Activated CD8-positive, alpha-beta memory T cell treated with anti-CD3 and anti-CD28 coated beads for 36 hours (primary cell): ENCODE results near the gene CFAP91. TPM values are rescaled to one million over a fixed set of nuclear protein-coding genes. Genes with fewer than 3 reads are reported as not detected.

Experiments used
- CTCF ChIA-PET: fragments of 350-600 bp; sonication (Branson Sonifier 250); formaldehyde crosslinking; loops from one replicate; lab custom pipeline; 2021; ENCODE audit warnings: antibody characterized with exemption; lab: Charles Lee
- POLR2A ChIA-PET: fragments of 350-600 bp; sonication (Branson Sonifier 250); formaldehyde crosslinking; loops from one replicate; lab custom pipeline; 2021; ENCODE audit warnings: antibody characterized with exemption; lab: Charles Lee
- total RNA-seq, 2 experiments: library from RNA; stranded (reverse); gene quantifications; one replicate each; pipeline ENCODE4 v1.2.3, GENCODE V29; 2021

Gene CFAP91
- under 1 TPM; 0.32 to 0.82 TPM for total RNA-seq

DNA sequence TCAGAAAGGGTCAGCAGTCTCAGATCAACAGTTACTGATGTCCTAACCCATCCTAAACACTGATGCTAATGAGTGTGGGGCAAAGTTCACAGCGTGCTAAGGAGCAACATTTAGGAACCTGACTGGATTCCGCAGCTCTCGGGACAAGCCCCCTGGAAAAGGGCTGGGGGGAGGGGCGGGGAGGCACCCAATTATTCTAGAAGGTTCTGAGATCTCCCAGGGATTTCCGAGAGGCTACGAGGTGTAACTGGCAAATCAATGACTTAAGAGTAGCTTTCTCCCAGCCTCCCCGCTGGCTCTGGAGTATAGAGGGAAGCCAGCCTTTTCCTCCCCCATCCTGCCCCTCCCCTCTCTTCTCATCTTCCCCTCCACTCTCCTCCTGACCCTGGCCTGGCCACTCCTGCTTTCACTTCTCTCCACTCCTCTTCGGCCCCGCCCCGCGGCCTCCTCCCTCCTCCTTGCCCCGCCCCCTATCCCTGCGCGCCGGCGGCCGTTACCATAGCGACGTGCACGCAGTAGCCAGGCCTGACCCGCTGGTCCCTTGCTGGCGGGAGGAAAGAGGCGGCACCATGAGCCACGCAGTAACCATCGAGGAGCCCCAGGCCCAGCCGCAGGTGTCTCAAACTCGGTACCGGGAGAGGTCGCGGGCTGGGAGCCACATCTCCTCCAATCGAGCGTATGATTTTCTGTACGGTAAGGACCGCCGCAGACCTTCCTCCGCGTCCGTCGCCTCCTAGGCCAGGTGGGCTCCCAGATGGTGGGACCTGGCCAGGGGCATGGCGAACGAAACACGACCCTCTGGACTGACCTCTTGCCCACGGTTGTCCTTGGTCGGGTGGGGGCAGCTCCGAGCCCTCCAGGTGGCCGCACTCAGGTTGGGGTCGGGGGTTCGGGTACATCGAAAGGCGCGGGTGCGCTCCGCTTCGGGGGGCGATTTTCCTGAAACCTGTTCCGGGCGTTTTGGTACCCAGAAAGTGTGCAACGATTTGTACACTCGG lies at the start of gene CFAP91:
CFAP91 (plus strand) TSS at position 493 of the 998 bp plus-strand sequence; CDS start at position 570, 77 bp downstream.
- ChIA-PET CTCF (no interaction called here), POLR2A (no interaction called here)

DNA sequence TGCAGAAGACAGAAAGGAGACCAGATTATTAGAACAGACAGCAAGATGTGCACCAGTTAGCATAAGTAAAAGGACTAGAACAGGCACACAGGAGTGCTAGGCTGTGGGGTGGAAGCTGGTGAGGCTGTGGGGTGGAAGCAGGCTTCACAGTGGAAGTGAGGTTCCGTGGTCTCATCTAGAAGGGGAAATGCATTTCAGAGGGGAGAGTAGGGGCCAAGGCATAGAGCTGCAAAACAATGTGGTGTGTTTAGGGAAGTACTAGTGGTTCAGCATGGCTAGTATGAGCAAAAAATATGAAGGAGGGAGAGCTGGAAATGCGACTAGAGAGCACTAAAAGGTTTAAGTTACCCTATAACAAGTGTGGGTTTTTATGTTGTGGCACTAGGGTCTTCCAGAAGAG lies 48.9 kb upstream of the CFAP91 start:
- ChIA-PET POLR2A (no interaction called here), CTCF (no interaction called here)

DNA sequence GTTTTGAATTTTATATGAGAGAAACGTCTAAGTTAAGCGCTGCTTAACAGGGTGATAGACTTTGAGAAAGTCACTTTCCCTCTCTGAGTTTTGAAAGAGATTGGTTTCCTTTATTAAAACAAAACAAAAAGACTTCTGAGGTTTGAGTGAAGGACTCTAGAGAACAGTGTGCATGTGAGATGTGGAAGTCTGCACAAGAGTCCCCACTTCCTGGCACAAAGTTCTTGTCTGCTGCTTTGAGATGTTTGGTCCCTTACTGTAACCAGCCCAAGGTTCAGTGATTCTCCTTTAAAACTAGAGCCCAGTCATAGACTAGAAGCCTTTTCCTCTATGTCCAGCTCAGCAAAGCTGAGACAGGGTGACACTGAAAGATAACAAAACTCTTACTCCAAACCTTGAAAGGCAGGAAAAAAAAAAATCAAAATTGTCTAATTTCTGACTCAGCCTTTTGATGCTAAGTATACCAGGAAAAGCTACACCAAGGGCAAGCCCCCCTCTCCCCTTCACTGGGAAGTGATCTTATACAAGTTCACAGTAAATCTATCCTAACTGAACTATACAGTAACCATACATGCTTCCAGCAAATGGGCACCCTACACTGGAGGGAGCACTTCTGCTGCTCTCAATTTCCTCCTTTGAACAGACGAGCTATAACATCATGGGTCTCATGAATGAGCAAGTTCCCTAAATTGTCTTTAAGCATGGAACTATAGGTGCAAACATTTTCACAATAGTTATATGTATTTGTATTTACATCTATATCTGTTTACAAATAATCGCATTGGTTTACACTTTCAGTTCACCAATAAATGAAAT lies 44.7 kb upstream of the CFAP91 start:
- POLR2A ChIA-PET, result no interaction called here
- CTCF ChIA-PET, result interaction anchor here (0.6 kb wide), 1 partner anchor 17 kb away, joined by 3 read pairs; no protein-coding TSS in a partner anchor

DNA sequence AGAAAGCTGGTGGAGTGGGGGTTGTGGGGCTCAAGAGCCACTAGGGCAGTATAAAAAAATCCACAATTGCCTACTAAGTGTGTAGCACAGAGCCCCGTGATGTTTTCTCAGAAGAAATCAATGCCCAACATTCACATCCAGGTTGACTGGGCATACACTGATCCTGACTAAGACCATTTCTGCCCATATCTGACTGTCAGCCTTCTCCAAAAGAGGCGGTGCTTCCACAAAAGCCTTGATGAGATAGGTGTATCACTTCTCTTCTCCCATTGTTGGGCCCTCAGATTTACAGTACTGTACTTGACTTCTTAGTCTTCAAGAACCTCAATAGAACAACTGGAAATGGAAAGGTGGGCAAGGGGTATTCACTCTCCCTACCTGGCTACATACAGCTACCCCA lies 43.8 kb upstream of the CFAP91 start:
- CTCF ChIA-PET, result no interaction called here
- POLR2A ChIA-PET, result no interaction called here

DNA sequence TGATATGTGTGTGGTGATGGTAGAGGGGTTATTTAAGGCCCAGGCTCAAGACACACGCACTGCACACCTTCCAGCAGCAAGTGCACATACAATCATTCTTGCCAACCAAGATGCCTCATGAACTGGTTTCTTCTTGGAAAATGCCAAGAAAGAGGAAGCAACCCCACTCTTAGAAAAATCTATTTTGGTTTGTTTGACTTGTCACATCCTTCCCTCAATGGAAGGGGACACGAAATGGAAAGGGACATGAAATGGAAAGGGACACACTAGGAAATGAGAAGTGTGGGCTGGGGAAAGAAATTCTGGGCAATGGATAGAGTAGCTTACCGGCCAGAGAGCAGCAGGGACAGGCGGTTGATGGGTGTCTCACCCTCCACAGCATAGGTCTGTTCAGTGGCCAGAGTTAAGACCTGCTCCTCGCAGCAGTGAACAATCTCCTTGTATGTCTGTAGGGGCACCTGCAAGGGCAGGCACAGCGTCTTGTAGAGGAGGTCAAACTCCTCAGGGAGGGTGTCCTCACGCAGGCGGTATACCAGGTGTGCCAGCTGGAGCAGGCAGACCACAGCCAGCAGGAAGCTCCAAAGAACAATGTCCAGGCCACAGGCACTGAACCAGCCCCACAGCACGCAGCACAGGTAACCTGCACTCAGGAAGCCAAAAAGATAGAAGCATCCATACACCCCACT lies 43.1 kb upstream of the CFAP91 start:
- ChIA-PET CTCF (no interaction called here), POLR2A (no interaction called here)

DNA sequence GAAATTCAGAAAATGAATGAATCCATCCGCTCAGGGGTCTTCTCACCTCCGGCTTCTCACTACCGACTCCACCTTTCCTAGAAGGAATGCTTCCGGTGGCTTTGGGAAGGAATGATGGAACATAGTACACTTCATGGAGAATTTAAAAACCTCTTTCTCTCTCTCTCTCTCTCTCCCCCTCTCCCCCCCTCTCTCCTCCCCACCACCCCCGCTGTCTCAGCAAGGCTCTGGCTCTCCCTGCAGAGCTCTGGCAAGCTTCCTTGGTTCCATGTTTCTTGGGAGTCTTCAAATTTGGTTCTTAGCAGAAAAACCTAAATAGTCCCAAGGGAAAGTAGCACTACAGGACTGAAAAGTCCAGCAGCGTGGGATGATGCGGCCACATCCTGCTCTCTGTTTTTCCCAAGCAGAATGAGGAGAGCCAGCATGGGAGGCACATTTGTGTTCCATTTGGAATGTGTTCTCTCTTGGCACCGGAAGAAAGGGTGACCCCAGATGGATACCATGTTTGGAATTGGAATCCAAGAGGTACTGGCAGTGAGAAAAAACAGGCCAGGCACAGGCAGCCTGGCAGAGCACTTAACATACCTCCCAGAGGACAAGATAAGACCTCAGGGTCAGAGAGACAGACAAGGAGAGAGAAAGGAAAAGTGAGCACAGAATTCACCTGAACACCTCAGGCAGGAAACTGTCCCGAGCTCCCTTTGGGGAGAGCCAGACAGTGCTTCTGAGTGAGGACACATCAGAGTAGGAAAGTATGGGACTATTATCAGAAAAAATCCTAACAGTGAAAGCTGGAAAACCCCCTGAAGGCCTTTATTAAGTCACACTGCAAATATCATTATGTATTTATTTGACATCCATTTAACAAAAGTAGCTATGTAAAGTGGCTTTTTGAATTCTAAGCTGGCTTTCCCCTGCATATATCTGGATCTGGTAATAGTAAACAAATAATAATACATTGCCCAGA lies 42.1 kb upstream of the CFAP91 start, which contains the start of gene POPDC2:
POPDC2 (minus strand) TSS at position 116 of the 967 bp plus-strand sequence. CDS start 166 bp downstream, outside the sequence.
- POLR2A ChIA-PET, result no interaction called here
- CTCF ChIA-PET, result interaction anchor here (0.7 kb wide), 1 partner anchor 13 kb away, joined by 3 read pairs; no protein-coding TSS in a partner anchor

DNA sequence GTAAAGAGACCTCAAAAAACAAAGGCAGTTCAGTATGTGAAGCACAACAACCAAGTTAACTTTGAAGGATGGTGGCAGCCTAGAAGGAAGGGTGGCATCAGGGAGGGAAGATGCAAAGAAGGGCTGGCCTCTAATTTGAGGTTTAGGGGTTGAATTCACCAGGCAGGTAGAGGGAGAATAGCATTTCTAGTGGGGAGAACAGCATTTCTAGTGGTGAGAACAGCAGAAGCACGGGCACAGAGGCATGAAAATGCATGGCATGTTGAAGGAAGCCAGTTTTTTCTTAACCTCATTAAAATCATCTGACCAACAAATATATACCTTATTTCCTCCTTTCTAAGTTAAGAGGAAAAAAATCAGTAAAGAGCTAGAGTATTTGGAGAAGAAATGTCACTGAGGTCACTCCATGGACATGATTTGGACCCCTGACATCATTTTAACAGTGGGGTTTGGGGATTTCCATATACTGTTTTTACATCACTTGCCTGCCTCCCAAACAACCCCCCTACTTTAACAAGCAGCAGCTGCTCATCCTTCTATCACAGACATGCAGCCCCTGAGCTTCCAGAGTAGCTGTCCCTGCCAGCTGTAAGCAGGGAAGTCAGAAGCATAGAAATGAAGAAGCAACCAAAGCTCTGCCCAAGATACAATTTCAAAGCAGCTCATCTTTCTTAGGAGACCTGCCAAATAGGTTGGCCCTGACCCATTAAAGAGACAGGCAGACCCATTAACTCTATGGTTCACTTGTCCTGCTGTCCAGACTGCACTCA lies 40.0 kb upstream of the CFAP91 start:
- ChIA-PET POLR2A (interaction anchor here (1.5 kb wide), 1 partner anchor 10 kb away, joined by 3 read pairs; no protein-coding TSS in a partner anchor), CTCF (interaction anchor here (1.0 kb wide), 1 partner anchor 11 kb away, joined by 3 read pairs; no protein-coding TSS in a partner anchor)

DNA sequence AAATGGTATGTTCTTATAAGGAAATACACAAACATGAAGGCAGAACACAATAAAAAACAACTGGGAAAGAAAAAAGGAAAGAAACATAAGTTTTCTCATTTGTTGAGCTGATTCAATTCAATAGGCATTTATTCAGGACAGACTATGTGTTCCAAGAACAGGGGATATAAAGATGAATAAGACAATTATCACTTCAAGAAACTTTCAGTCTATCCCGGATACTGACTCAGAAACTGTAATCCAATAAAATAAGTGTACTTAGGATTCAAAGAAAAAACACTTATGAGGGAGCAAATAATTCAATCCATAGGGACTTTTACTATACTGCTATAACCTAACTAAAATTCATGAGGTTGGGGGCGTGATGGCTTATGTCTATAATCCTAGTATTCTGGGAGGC lies 38.9 kb upstream of the CFAP91 start:
- ChIA-PET POLR2A (interaction anchor here (1.5 kb wide), 1 partner anchor 9 kb away, joined by 3 read pairs; no protein-coding TSS in a partner anchor), CTCF (no interaction called here)

DNA sequence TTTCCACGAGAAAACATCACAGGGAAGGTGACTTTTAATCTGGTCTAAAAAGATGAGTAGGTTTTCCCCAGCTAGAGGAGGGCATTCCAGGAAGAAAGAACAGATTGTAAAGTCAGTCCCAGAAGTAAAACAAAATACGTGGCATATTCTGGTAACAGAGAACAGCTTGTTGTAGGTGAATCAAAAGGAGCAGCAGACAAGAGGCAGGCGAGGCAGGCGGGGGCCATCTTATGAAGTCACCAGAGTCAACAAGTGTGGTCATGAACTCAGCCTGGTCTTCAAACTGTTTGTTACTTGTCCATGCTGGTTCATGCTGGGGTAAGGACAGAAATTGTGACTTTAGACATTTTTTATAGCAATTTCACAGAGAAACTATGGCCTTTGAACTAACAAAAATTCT lies 38.5 kb upstream of the CFAP91 start:
- CTCF ChIA-PET, result no interaction called here
- POLR2A ChIA-PET, result no interaction called here

DNA sequence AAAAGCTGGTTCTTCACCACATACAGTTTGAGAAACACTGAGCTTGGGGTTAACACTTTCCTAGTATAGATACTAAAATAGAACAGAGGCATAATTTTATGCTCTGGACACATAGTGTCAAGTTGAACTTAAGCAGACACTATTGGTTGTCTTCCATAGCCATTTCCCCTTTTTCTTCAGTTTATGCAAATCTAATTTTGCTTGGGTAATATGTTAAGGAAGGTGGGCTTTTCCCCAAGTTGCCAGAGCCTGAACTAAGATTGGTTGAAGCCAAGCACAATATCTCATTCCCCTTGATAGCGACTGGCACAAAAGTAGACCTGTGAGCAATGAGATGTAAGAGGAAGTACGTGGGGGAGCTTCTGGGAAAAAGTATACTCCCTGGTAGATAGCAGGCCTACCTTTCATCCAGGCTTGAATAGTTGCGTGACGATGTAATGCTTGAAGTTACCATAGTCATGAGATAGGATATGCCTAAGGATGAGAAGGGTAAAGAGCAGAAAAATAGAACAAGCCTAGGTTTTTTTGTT lies 37.9 kb upstream of the CFAP91 start:
- ChIA-PET CTCF (no interaction called here), POLR2A (no interaction called here)

DNA sequence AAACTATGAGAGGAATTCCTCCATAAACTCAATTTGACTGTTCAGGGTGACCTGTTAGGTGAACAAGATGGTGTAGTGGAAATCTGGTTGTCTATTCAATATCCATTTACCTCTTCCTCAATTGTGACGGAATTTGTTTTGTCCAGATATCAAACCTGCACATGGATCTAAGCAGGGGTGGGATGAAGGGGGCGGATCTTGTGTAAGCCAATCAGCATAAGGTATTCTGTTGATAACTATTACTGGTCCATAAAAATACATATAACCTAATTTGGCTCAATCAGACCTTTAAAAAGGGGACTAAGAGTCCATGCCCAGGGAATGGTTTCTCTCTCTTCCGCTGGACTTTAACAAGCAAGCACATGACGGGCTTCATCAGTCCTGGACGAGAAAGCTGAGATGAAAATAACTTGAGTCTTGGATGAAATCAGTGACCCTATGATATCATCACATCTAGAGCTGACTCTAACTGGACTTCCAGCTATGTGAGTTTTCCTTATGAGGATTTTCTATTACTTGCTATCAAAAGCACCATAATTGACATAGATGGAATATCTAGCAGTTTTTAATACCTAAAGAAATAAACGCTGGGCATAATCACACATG lies 36.8 kb upstream of the CFAP91 start:
- ChIA-PET POLR2A (interaction anchor here (0.6 kb wide), 1 partner anchor 85 kb away, joined by 3 read pairs; no protein-coding TSS in a partner anchor), CTCF (no interaction called here)

DNA sequence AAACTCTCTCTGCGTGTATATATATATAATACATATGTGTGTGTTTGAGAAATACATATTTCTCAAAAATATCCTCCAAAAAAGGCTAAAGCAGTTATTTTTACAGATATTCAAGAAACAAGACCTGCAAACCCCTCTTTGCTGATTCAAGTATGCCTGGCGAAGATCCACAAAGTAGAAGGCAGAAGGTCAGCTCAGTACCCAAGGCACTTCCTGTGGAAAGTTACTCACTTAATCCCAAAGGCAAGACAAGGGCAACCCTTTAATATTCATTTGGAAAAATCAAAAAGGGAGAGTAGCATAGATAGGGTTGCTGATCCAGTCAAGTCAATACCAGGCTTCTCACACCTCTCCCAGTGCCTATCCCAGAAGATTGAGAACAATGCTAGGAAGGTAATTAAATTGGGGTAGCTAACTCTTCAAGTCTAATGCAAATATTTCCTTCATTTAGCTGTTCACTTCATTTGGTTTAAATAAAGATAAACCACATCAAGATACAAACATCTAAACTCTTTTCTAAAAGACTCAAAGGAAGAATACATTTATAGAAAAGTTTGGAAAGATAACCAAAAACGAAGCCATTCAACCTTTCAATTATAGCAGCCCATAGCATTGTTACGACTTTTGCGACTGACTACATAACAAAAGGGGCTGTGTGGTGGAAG lies 32.8 kb upstream of the CFAP91 start:
- CTCF ChIA-PET, result interaction anchor here (1.1 kb wide), 1 partner anchor 89 kb away, joined by 3 read pairs; no protein-coding TSS in a partner anchor
- POLR2A ChIA-PET, result no interaction called here

DNA sequence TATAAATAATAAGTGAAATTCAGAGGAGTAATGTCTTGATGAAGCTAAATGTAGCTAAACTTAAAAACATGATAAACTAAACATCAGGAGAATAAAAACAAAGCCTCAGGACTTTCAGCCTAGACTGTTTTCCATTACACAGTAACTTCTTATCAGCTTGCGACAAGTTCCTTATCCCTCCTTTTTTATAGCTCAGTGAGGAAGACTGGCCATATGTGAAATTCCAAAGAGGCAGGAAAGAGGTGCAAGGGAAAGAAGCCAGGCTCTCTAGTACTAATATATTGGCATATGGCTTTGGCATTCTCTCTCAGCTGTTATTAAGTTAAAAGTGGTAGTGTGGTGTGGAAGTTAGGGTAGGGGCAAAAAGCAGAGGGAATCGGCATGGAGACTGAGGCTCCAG lies 30.0 kb upstream of the CFAP91 start:
- ChIA-PET CTCF (no interaction called here), POLR2A (interaction anchor here (0.8 to 1.0 kb wide), 3 partner anchors 10 to 174 kb away, joined by 3 read pairs; partner anchors contain the start of gene CD80)

DNA sequence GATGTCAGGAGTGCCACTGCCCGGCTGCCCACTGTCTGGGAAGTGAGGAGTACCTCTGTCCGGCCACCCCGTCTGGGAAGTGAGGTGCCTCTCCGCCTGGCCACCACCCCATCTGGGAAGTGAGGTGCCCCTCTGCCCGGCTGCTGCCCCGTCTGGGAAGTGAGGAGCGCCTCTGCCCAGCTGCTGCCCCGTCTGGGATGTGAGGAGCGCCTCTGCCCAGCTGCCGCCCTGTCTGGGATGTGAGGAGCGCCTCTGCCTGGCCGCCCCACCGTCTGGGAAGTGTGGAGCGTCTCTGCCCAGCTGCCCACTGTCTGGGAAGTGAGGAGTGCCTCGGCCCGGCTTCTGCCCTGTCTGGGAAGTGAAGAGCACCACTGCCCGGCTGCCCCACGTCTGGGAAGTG lies 28.9 kb upstream of the CFAP91 start:
- POLR2A ChIA-PET, result no interaction called here
- CTCF ChIA-PET, result no interaction called here

DNA sequence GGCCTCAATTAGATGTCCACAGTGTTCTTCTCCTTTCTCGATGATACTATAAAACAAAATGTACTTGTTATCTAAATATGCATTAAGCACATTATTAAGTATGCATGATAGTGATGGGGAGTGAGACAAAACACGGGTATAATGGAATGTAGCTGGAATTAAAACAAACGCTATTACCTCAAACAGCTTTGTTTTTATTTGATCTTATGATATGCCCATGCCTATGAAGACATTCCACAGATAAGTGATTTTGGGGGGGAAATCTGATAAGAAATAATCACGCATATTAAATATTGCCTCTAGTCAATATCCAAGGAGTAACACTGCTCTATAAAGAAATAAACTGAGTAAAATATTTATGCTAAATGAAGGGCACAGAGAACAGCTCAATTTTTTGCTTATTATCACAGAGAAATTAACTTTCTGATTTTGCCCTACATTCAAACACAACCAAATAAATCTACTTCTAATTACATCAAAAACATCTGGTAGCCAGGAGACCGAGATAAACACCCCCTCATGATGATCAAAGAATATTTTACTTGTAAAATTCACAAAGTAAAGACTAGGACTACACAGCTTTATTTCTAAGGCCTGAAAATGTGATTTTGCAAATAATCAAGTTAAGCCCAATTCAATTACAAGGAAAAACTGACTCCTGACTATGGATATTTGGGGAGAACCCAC lies 27.5 kb upstream of the CFAP91 start:
- ChIA-PET POLR2A (interaction anchor here (0.7 to 1.3 kb wide), 2 partner anchors 177 to 228 kb away, joined by 5 to 11 read pairs; partner anchors contain the start of gene TIMMDC1), CTCF (interaction anchor here (0.7 to 0.9 kb wide), 2 partner anchors 17 to 793 kb away, joined by 3 read pairs; no protein-coding TSS in a partner anchor)
